Measurements from ENCODE around the gene MAP3K4.
A peak's percentile ranks its signal among the peaks of the same experiment; 100 is the strongest.

MAP3K4 gene

GRCh38 chr6:161125591-161125990 lies 134.0 kb downstream of the MAP3K4 start:
- DNase-seq (ENCODE audit: low read depth in 2 of 2): no peak

- no peak for DNase-seq (ENCODE audit: low read depth in 2 of 2)
Measured at GRCh38 chr6:161127071-161127740, 135.6 kb downstream of the MAP3K4 start.

GRCh38 chr6:161128230-161128629 lies 136.7 kb downstream of the MAP3K4 start:
- no peak for DNase-seq (ENCODE audit: low read depth in 2 of 2)

- peak; percentile 15 to 30 for DNase-seq (ENCODE audit: low read depth in 2 of 2)
Measured at GRCh38 chr6:161128680-161129196, 137.2 kb downstream of the MAP3K4 start.

GRCh38 chr6:161130541-161130940 lies 139.0 kb downstream of the MAP3K4 start:
- no peak for DNase-seq (ENCODE audit: low read depth in 2 of 2)

GRCh38 chr6:161130967-161131766 lies 139.6 kb downstream of the MAP3K4 start:
- no peak for DNase-seq (ENCODE audit: low read depth in 2 of 2)

GRCh38 chr6:161132384-161132783 lies 140.8 kb downstream of the MAP3K4 start:
- DNase-seq (ENCODE audit: low read depth in 2 of 2): no peak

GRCh38 chr6:161133963-161134362 lies 142.4 kb downstream of the MAP3K4 start:
- DNase-seq (ENCODE audit: low read depth in 2 of 2): no peak

- DNase-seq (ENCODE audit: low read depth in 2 of 2): no peak
Measured at GRCh38 chr6:161134550-161135298, 143.2 kb downstream of the MAP3K4 start.

- no peak for DNase-seq (ENCODE audit: low read depth in 2 of 2)
Measured at GRCh38 chr6:161135695-161136591, 144.4 kb downstream of the MAP3K4 start.

- DNase-seq (ENCODE audit: low read depth in 2 of 2): no peak
Measured at GRCh38 chr6:161136655-161137054, 145.1 kb downstream of the MAP3K4 start.

GRCh38 chr6:161137320-161137719 lies 145.8 kb downstream of the MAP3K4 start:
- DNase-seq (ENCODE audit: low read depth in 2 of 2): no peak

- no peak for DNase-seq (ENCODE audit: low read depth in 2 of 2)
Measured at GRCh38 chr6:161137839-161138542, 146.4 kb downstream of the MAP3K4 start.

GRCh38 chr6:161138543-161139303 lies 147.2 kb downstream of the MAP3K4 start:
- DNase-seq (ENCODE audit: low read depth in 2 of 2): no peak

- DNase-seq (ENCODE audit: low read depth in 2 of 2): no peak
Measured at GRCh38 chr6:161139304-161139765, 147.8 kb downstream of the MAP3K4 start.

- no peak for DNase-seq (ENCODE audit: low read depth in 2 of 2)
Measured at GRCh38 chr6:161139766-161140553, 148.4 kb downstream of the MAP3K4 start.

GRCh38 chr6:161140554-161140875 lies 148.9 kb downstream of the MAP3K4 start:
- DNase-seq (ENCODE audit: low read depth in 2 of 2): no peak

- DNase-seq (ENCODE audit: low read depth in 2 of 2): no peak
Measured at GRCh38 chr6:161141173-161141572, 149.6 kb downstream of the MAP3K4 start.

- no peak for DNase-seq (ENCODE audit: low read depth in 2 of 2)
Measured at GRCh38 chr6:161142957-161143296, 151.4 kb downstream of the MAP3K4 start.
